GM23338 (cell line): Measurements from ENCODE around the gene SLC7A10. TPM values are rescaled to one million over a fixed set of nuclear protein-coding genes. Genes with fewer than 3 reads are reported as not detected.

Source experiments
- ATAC-seq: fragments of 200-7000 bp; cut with Tn5 transposase; 3 replicates; pipeline ENCODE4 v1.9.1; 2020
- DNase-seq: peaks from one replicate; pipeline ENCODE4 v3.0.0-alpha.2; 2015; ENCODE audit warnings: low spot score
- H2AFZ ChIP-seq: fragments of 200-600 bp; sonication (generic); 2 replicates; pipeline ENCODE4 v1.8.0; 2016; ENCODE audit warnings: antibody characterized with exemption, mild to moderate bottlenecking, moderate library complexity
- H3F3A ChIP-seq: fragments of 200-600 bp; sonication (generic); replicated peaks from 2 replicates; pipeline ENCODE4 v1.8.0; 2017; ENCODE audit warnings: antibody characterized with exemption, mixed run types, low read depth
- H3K27ac ChIP-seq: fragments of 200-600 bp; sonication (generic); 2 replicates; pipeline ENCODE4 v1.6.1; 2016; ENCODE audit warnings: low read depth
- H3K27me3 ChIP-seq: fragments of 200-600 bp; sonication (generic); 2 replicates; pipeline ENCODE4 v1.8.0; 2016; ENCODE audit warnings: mild to moderate bottlenecking, mixed run types, moderate library complexity; ENCODE audit not compliant: insufficient read depth
- H3K36me3 ChIP-seq: fragments of 200-600 bp; sonication (generic); 2 replicates; pipeline ENCODE4 v1.8.0; 2016; ENCODE audit warnings: mild to moderate bottlenecking; ENCODE audit not compliant: insufficient read depth
- H3K4me1 ChIP-seq: fragments of 200-600 bp; sonication (generic); 2 replicates; pipeline ENCODE4 v1.8.0; 2016; ENCODE audit warnings: mild to moderate bottlenecking, moderate library complexity; ENCODE audit not compliant: insufficient read depth
- H3K4me2 ChIP-seq: fragments of 200-600 bp; sonication (generic); 2 replicates; pipeline ENCODE4 v1.7.1; 2017; ENCODE audit warnings: mixed run types
- H3K4me3 ChIP-seq: fragments of 200-600 bp; sonication (generic); 2 replicates; pipeline ENCODE4 v1.6.1; 2016; ENCODE audit warnings: mixed run types
- H3K79me2 ChIP-seq: fragments of 200-600 bp; sonication (generic); replicated peaks from 2 replicates; pipeline ENCODE4 v1.8.0; 2017; ENCODE audit warnings: mild to moderate bottlenecking; ENCODE audit not compliant: insufficient read depth
- H3K9me2 ChIP-seq: fragments of 200-600 bp; sonication (generic); 2 replicates; pipeline ENCODE4 v1.8.0; 2017; ENCODE audit not compliant: insufficient read depth
- H4K20me1 ChIP-seq: fragments of 200-600 bp; sonication (generic); replicated peaks from 2 replicates; pipeline ENCODE4 v1.8.0; 2017; ENCODE audit warnings: mild to moderate bottlenecking; ENCODE audit not compliant: insufficient read depth
- H3K27ac Mint-ChIP-seq: 2 replicates; pipeline ENCODE4 v1.8.0; 2020; ENCODE audit warnings: inconsistent platforms, mild to moderate bottlenecking, moderate library complexity, mixed read lengths
- H3K27me3 Mint-ChIP-seq: 3 replicates; pipeline ENCODE4 v1.8.0; 2022; ENCODE audit warnings: low read depth, mild to moderate bottlenecking, moderate library complexity, mixed read lengths, inconsistent platforms; ENCODE audit not compliant: insufficient read depth, poor library complexity
- H3K36me3 Mint-ChIP-seq: 3 replicates; pipeline ENCODE4 v1.8.0; 2021; ENCODE audit warnings: low read depth, mild to moderate bottlenecking, inconsistent platforms, moderate library complexity, mixed read lengths
- H3K4me1 Mint-ChIP-seq: 3 replicates; pipeline ENCODE4 v1.8.0; 2020; ENCODE audit warnings: mild to moderate bottlenecking, inconsistent platforms, mixed read lengths
- H3K4me3 Mint-ChIP-seq: 3 replicates; pipeline ENCODE4 v1.8.0; 2021; ENCODE audit warnings: moderate library complexity, mild to moderate bottlenecking, inconsistent platforms, mixed read lengths
- H3K9me3 Mint-ChIP-seq: 3 replicates; pipeline ENCODE4 v1.8.0; 2020; ENCODE audit warnings: moderate library complexity, mild to moderate bottlenecking, inconsistent platforms, mixed read lengths
- CREB1 ChIP-seq: fragments of 250-450 bp; sonication (Bioruptor Pico); IDR thresholded peaks from 2 replicates; pipeline ENCODE4 v1.5.0; 2020; ENCODE audit warnings: low read depth, mild to moderate bottlenecking, moderate library complexity
- EZH2 ChIP-seq: fragments of 200-600 bp; sonication (generic); IDR thresholded peaks from one replicate; pipeline ENCODE4 v1.8.0; 2017; ENCODE audit warnings: antibody characterized with exemption, mild to moderate bottlenecking, low read depth; ENCODE audit not compliant: unreplicated experiment
- JUNB ChIP-seq: IDR thresholded peaks from one replicate; pipeline ENCODE4 v1.6.1; 2016; ENCODE audit warnings: antibody characterized with exemption; ENCODE audit not compliant: unreplicated experiment
- POLR2AphosphoS5 ChIP-seq: IDR thresholded peaks from 2 replicates; pipeline ENCODE4 v1.6.1; 2016; ENCODE audit warnings: antibody characterized with exemption, low read depth
- STAT1 ChIP-seq: IDR thresholded peaks from one replicate; pipeline ENCODE4 v1.6.1; 2016; ENCODE audit warnings: antibody characterized with exemption; ENCODE audit not compliant: unreplicated experiment
- ZNF331 ChIP-seq: fragments of 250-450 bp; sonication (Bioruptor Pico); IDR thresholded peaks from 2 replicates; pipeline ENCODE4 v1.5.0; 2020; ENCODE audit warnings: low read depth, mild to moderate bottlenecking, moderate library complexity
- ZNF462 ChIP-seq: fragments of 250-450 bp; sonication (Bioruptor Pico); IDR thresholded peaks from 2 replicates; pipeline ENCODE4 v1.5.0; 2020; ENCODE audit warnings: mild to moderate bottlenecking, moderate library complexity
- polyA plus RNA-seq: library from polyadenylated mRNA; unstranded; fragments of >200 nt; fragmentation: Nextera tagmentation; extraction: Ambion mirVana; gene quantifications from 2 replicates; pipeline ENCODE4 v1.2.1, GENCODE V29; 2016
- total RNA-seq: library from RNA; depleted of rRNA; stranded (reverse); fragments of >200 nt; shearing (Covaris generic); gene quantifications from 2 replicates; pipeline ENCODE4 v1.2.3, GENCODE V29; 2014

The SLC7A10 gene
- total and polyA plus RNA-seq, 2 experiments from 2014 or later: 3.3 to 6.3 TPM

- H3K4me1 ChIP-seq: no peaks in the 10 kb centered on the region
- no peak overlapping the region for H2AFZ ChIP-seq
- no peaks in the 10 kb centered on the region for H4K20me1 ChIP-seq
- no peak for DNase-seq
- H3K27me3 ChIP-seq: no peaks in the 10 kb centered on the region
- no peak for ATAC-seq
- H3K4me3 ChIP-seq: no peak overlapping the region
- no peak overlapping the region for H3K4me2 ChIP-seq
- H3K4me1 Mint-ChIP-seq: peaks cover 2% of the 10 kb centered on the region; the same call in 1 of the 3 replicates
- TF ChIP-seq STAT1 (no peak), ZNF331 (CRISPR knock-in tag) (no peak), CREB1 (CRISPR knock-in tag) (no peak), JUNB (no peak)
- H3K4me3 Mint-ChIP-seq: no peak overlapping the region
- H3K36me3 ChIP-seq: no peaks in the 10 kb centered on the region
- H3K36me3 Mint-ChIP-seq: no peaks in the 10 kb centered on the region
- H3K27ac ChIP-seq: no peak overlapping the region
- H3K9me3 Mint-ChIP-seq: no peaks in the 10 kb centered on the region
- H3K79me2 ChIP-seq: no peaks in the 10 kb centered on the region
- H3K27me3 Mint-ChIP-seq: peaks cover 7% of the 10 kb centered on the region
- no peaks in the 10 kb centered on the region for H3F3A ChIP-seq
- no peaks in the 10 kb centered on the region for H3K9me2 ChIP-seq
- H3K27ac Mint-ChIP-seq: no peak overlapping the region
Observed at GRCh38 chr19:33251526-33252090, 26.0 kb upstream of the SLC7A10 start.

- Histone ChIP-seq H3K4me3 (no peak overlapping the region), H3F3A (no peaks in the 10 kb centered on the region), H4K20me1 (no peaks in the 10 kb centered on the region), H2AFZ (no peak overlapping the region), H3K79me2 (no peaks in the 10 kb centered on the region), H3K4me2 (no peak overlapping the region), H3K27me3 (no peaks in the 10 kb centered on the region), H3K9me2 (no peaks in the 10 kb centered on the region), H3K27ac (no peak overlapping the region), H3K4me1 (no peaks in the 10 kb centered on the region), H3K36me3 (no peaks in the 10 kb centered on the region)
- DNase-seq (no peak), ATAC-seq (peak; percentile 16; the same call in 2 of the 3 replicates)
- Mint-ChIP-seq H3K27ac (no peak overlapping the region), H3K9me3 (0 out of 3 replicates have a peak, but pooled peaks cover 2% of the 10 kb centered on the region), H3K4me1 (peaks cover 2% of the 10 kb centered on the region; the same call in 1 of the 3 replicates), H3K27me3 (peaks cover 4% of the 10 kb centered on the region), H3K36me3 (no peaks in the 10 kb centered on the region), H3K4me3 (no peak overlapping the region)
- TF ChIP-seq ZNF462 (CRISPR knock-in tag): no peak
- no peak for TF ChIP-seq EZH2
- TF ChIP-seq POLR2AphosphoS5: no peak
- no peak for TF ChIP-seq CREB1 (CRISPR knock-in tag)
- no peak for TF ChIP-seq JUNB
- TF ChIP-seq STAT1: no peak
Observed at GRCh38 chr19:33251076-33251475, 25.4 kb upstream of the SLC7A10 start.
